Thoracic aorta (tissue), 2 donors: ENCODE measurements around the gene PAM. TPM values are rescaled to one million over a fixed set of nuclear protein-coding genes. Genes with fewer than 3 reads are reported as not detected.
"Not testable (repeated sequence)": the region's sequence is repeated elsewhere in the genome, so short reads cannot be mapped to it uniquely, and the experiment has no call there.

Experiments
- ATAC-seq: fragments of 150-250 bp; one replicate; pipeline ENCODE4 v1.8.0; 2017; ENCODE audit warnings: low read depth; ENCODE audit not compliant: insufficient number of reproducible peaks, low FRiP score
- DNase-seq: peaks from one replicate; pipeline ENCODE4 v3.0.0-alpha.2; 2020; ENCODE audit warnings: low spot score
- H3K27ac ChIP-seq, 2 donors: fragments of 200-600 bp; sonication (generic); 1 replicate in 1 of 2; 2 replicates in 1 of 2; pipeline ENCODE4 v1.5.1; 2016; ENCODE audit warnings: mild to moderate bottlenecking in 2 of 2, moderate library complexity in 2 of 2
- H3K27me3 ChIP-seq: fragments of 200-600 bp; sonication (generic); replicated peaks from 2 replicates; pipeline ENCODE4 v1.6.0; 2016; ENCODE audit warnings: mild to moderate bottlenecking; ENCODE audit not compliant: insufficient read depth
- H3K36me3 ChIP-seq: fragments of 200-600 bp; sonication (generic); one replicate; pipeline ENCODE4 v1.5.1; 2016
- H3K4me1 ChIP-seq, 2 donors: fragments of 200-600 bp; sonication (generic); 1 replicate in 1 of 2; 2 replicates in 1 of 2; pipeline versions ENCODE4 v1.5.1 to v1.6.0; 2016; ENCODE audit warnings: low read depth in 2 of 2, mild to moderate bottlenecking in 1 of 2; ENCODE audit not compliant: control insufficient read depth in 1 of 2
- H3K4me3 ChIP-seq: fragments of 200-600 bp; sonication (generic); 2 replicates; pipeline ENCODE4 v1.5.1; 2016; ENCODE audit warnings: mild to moderate bottlenecking
- H3K9me3 ChIP-seq: fragments of 200-600 bp; sonication (generic); 2 replicates; pipeline ENCODE4 v1.5.1; 2016
- CTCF ChIP-seq: fragments of 200-600 bp; sonication (generic); IDR thresholded peaks from one replicate; pipeline ENCODE4 v1.5.1; 2019; ENCODE audit warnings: antibody characterized with exemption
- total RNA-seq, 2 donors: library from RNA; depleted of rRNA; stranded (reverse); fragments of >200 nt; gene quantifications; one replicate each; pipeline versions ENCODE4 v1.1.0 to v1.2.3, GENCODE V29; 2016

Gene PAM
- total RNA-seq, 2 donors from 2014 or later: 571 to 806 TPM

GRCh38 chr5:103036601-103037000 is 281.5 kb downstream of the PAM start:
- no peaks in the 10 kb centered on the region for H3K4me1 ChIP-seq
- H3K36me3 ChIP-seq: peaks cover 8% of the 10 kb centered on the region
- H3K27me3 ChIP-seq: no peaks in the 10 kb centered on the region
- TF ChIP-seq CTCF: no peak
- no peak for ATAC-seq
- no peak overlapping the region for H3K27ac ChIP-seq
- DNase-seq: no peak
- H3K9me3 ChIP-seq: no peaks in the 10 kb centered on the region
- no peak overlapping the region for H3K4me3 ChIP-seq

GRCh38 chr5:103037673-103038455 is 282.8 kb downstream of the PAM start:
- Histone ChIP-seq H3K9me3 (no peaks in the 10 kb centered on the region), H3K27ac (no peak overlapping the region), H3K36me3 (no peaks in the 10 kb centered on the region), H3K4me1 (no peaks in the 10 kb centered on the region), H3K4me3 (no peak overlapping the region), H3K27me3 (no peaks in the 10 kb centered on the region)
- no peak for TF ChIP-seq CTCF
- DNase-seq (no peak), ATAC-seq (no peak)

- Histone ChIP-seq H3K9me3 (no peaks in the 10 kb centered on the region), H3K4me1 (no peaks in the 10 kb centered on the region), H3K27me3 (no peaks in the 10 kb centered on the region), H3K27ac (no peak overlapping the region), H3K36me3 (no peaks in the 10 kb centered on the region), H3K4me3 (no peak overlapping the region)
- no peak for DNase-seq
- ATAC-seq: no peak
- TF ChIP-seq CTCF: peak; percentile 61
These were observed 286.1 kb downstream of the PAM start for GRCh38 chr5:103041071-103041676.

GRCh38 chr5:103046706-103047105 is 291.6 kb downstream of the PAM start:
- not testable (repeated sequence) for H3K4me1 ChIP-seq, H3K27me3 ChIP-seq, H3K27ac ChIP-seq, DNase-seq, ATAC-seq, H3K4me3 ChIP-seq, H3K9me3 ChIP-seq, H3K36me3 ChIP-seq

GRCh38 chr5:103057208-103058130 is 302.4 kb downstream of the PAM start:
- TF ChIP-seq CTCF: no peak
- H3K4me1 ChIP-seq: peaks cover 0 to 17% of the 10 kb centered on the region in 2 donors
- ATAC-seq: no peak
- no peak overlapping the region for H3K27ac ChIP-seq
- no peaks in the 10 kb centered on the region for H3K36me3 ChIP-seq
- peak overlapping the region; percentile 48 for H3K4me3 ChIP-seq
- no peaks in the 10 kb centered on the region for H3K27me3 ChIP-seq
- no peak for DNase-seq
- no peaks in the 10 kb centered on the region for H3K9me3 ChIP-seq
